ENCODE results near the gene NACAD. TPM values are rescaled to one million over a fixed set of nuclear protein-coding genes. Genes with fewer than 3 reads are reported as not detected.

Gene NACAD
- total RNA-seq, 4 donors from 2014 or later = 6.1 to 7.8 (median 6.7) TPM

GRCh38 chr7:45066409-45066808, 22.4 kb downstream of the NACAD start:
- H3K27me3 ChIP-seq = no peaks in the 10 kb centered on the region
- WGBS, 2 donors = 82 to 87% methylated on average over 7 of the region's 7 CpGs
- no peak overlapping the region for H3K27ac ChIP-seq
- DNase-seq (ENCODE audit: low spot score in 2 of 2) = no peak
- peaks cover 0 to 79% (median 8%) of the 10 kb centered on the region in 3 donors for H3K36me3 ChIP-seq
- H3K9me3 ChIP-seq = no peaks in the 10 kb centered on the region
- TF ChIP-seq CTCF (IDR thresholded peaks at IDR 0.05) = no peak
- TF ChIP-seq POLR2A (IDR thresholded peaks at IDR 0.05) = no peak
- no peak for TF ChIP-seq EP300 (IDR thresholded peaks at IDR 0.05)
- H3K4me3 ChIP-seq = no peak overlapping the region
- H3K4me1 ChIP-seq = peaks cover 0 to 11% (median 0%) of the 10 kb centered on the region in 4 donors

- peaks cover 0 to 68% (median 8%) of the 10 kb centered on the region in 3 donors for H3K36me3 ChIP-seq
- H3K4me3 ChIP-seq = no peak overlapping the region
- no peak overlapping the region for H3K27ac ChIP-seq
- H3K9me3 ChIP-seq = no peaks in the 10 kb centered on the region
- WGBS, 2 donors = 70 to 81% methylated on average over 12 of the region's 12 CpGs
- H3K27me3 ChIP-seq = no peaks in the 10 kb centered on the region
- H3K4me1 ChIP-seq = peaks cover 0 to 11% (median 0%) of the 10 kb centered on the region in 4 donors
- no peak for TF ChIP-seq EP300 (IDR thresholded peaks at IDR 0.05)
- TF ChIP-seq CTCF (IDR thresholded peaks at IDR 0.05) = no peak
- TF ChIP-seq POLR2A (IDR thresholded peaks at IDR 0.05) = no peak
- DNase-seq (ENCODE audit: low spot score in 2 of 2) = no peak
Observed at GRCh38 chr7:45065031-45065995, 23.5 kb downstream of the NACAD start.

GRCh38 chr7:45064047-45064725, 24.6 kb downstream of the NACAD start:
- H3K27me3 ChIP-seq = no peaks in the 10 kb centered on the region
- peaks cover 0 to 11% (median 0%) of the 10 kb centered on the region in 4 donors for H3K4me1 ChIP-seq
- no peak overlapping the region for H3K27ac ChIP-seq
- TF ChIP-seq CTCF (IDR thresholded peaks at IDR 0.05) (no peak), POLR2A (IDR thresholded peaks at IDR 0.05) (no peak)
- H3K36me3 ChIP-seq = peaks cover 0 to 57% (median 0%) of the 10 kb centered on the region in 3 donors
- no peak for DNase-seq (ENCODE audit: low spot score in 2 of 2)
- no peak overlapping the region for H3K4me3 ChIP-seq
- WGBS, 2 donors = 87 to 92% methylated on average over 16 of the region's 16 CpGs
- no peaks in the 10 kb centered on the region for H3K9me3 ChIP-seq

- Histone ChIP-seq H3K4me3 (no peak overlapping the region), H3K4me1 (peaks cover 0 to 11% (median 0%) of the 10 kb centered on the region in 4 donors), H3K36me3 (peaks cover 0 to 35% (median 0%) of the 10 kb centered on the region in 3 donors), H3K27me3 (no peaks in the 10 kb centered on the region), H3K27ac (no peak overlapping the region), H3K9me3 (no peaks in the 10 kb centered on the region)
- 38 to 72% methylated on average over 1 of the region's 1 CpG for WGBS, 2 donors
- TF ChIP-seq CTCF (IDR thresholded peaks at IDR 0.05) = no peak
- no peak for TF ChIP-seq EP300 (IDR thresholded peaks at IDR 0.05)
- no peak for TF ChIP-seq POLR2A (IDR thresholded peaks at IDR 0.05)
- no peak for DNase-seq (ENCODE audit: low spot score in 2 of 2)
Observed at GRCh38 chr7:45061806-45062425, 26.9 kb downstream of the NACAD start.

Data from tibial nerve (tissue), 4 donors.